UCSD-AML1 (cell line): ENCODE measurements around the gene UMPS.
A peak's percentile ranks its signal among the peaks of the same experiment; 100 is the strongest.
"Not testable (repeated sequence)": the region's sequence is repeated elsewhere in the genome, so short reads cannot be mapped to it uniquely, and the experiment has no call there.

Experiments
- DNase-seq: peaks from one replicate; lab custom pipeline; 2025; ENCODE audit not compliant: unreplicated experiment; lab: John Stamatoyannopoulos, UW

The UMPS gene

GRCh38 chr3:124777762-124778470 lies 47.7 kb downstream of the UMPS start:
- no peak for DNase-seq

DNA sequence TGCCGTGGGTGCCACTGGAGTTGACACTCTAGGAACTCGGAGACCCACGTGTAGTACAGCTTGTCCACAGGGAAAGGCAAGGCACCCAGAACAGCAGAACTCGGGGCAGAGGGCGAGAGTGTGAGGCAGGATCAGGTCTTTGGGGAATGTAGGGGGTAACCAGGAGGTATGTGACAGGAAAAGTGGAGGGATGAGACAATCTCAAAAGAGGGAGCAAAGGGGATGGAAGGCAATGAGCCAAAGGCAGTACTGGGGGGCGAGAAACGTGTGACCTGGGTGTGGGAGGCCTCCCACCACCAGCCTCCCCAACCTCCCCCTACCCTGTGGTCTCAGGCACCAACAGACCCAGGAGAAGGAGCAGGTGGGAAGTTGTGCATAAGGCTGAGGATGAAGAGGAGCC lies 48.9 kb downstream of the UMPS start:
- no peak for DNase-seq

- no peak for DNase-seq
These were observed 49.5 kb downstream of the UMPS start for GRCh38 chr3:124779751-124780191.

DNA sequence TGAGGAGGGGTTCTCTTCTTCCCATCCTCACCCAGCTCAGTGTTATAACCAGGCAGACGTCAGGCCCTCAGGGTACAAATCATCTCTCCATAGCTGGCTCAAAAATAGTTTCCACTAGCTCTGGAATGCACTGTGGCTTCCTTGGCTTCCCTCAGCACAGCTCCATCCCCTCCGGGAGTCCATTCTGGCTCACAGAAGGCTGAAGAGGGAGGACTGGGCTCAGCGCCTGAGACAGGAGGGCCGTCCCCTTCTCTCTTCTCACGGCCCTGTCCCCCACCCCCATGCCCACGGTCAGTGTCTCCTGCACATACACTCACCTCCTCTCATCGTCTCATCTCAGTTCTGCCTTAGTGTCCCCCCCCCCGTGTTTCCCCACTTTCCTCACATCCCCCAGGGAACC lies 50.1 kb downstream of the UMPS start:
- DNase-seq, result no peak

- peak; percentile 57 for DNase-seq
These were observed 50.7 kb downstream of the UMPS start for GRCh38 chr3:124780761-124781475.

DNA sequence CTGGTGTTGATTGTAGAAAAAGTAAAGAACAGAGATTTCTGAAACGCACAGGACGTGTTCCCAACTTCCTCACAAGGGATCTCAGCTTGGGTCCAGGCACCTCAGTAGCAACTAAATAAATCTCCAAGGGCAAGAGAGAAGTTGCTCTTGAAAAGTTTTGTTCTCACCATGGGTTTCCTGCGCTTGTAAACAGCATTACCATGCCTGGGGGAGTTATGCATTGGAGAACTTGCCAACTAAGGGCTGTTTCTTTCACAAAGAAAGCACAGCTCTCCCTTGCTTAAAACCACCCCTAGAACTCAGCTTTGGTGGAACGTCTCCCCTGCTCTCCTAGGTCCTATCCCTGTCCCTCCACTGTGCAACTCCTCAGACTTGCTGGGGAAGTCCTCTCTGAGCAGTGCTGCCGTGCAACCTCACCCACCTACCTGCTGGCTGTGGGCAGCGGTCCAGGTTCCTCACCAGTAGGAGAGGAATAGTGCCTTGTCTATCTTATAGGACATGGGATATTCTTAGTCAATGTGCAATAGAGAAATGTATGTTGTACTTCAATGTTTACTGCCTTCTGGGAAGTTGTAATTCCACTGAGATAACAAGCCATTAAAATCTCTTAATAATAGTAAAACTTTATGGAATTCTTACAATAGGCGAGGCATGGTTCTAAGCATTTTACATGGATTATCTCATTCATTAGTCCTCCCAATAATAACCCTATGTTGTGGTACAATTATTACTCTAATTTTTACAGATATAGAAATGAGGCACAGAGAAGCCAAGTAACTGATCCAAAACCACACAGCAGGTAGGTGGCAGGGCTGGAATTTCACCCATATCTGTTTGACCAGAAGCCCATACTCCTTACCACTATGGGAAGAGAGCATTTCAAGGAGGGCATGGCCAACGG lies 51.5 kb downstream of the UMPS start:
- no peak for DNase-seq

- not testable (repeated sequence) for DNase-seq
These were observed 52.1 kb downstream of the UMPS start for GRCh38 chr3:124782377-124782712.

- no peak for DNase-seq
These were observed 53.4 kb downstream of the UMPS start for GRCh38 chr3:124783696-124784095.

- peak; percentile 75 for DNase-seq
These were observed 54.6 kb downstream of the UMPS start for GRCh38 chr3:124784686-124785382.

- DNase-seq, result no peak
These were observed 55.7 kb downstream of the UMPS start for GRCh38 chr3:124785973-124786372.

- DNase-seq, result peak; percentile 38
These were observed 56.4 kb downstream of the UMPS start for GRCh38 chr3:124786511-124787241.

- DNase-seq, result no peak
These were observed 57.4 kb downstream of the UMPS start for GRCh38 chr3:124787476-124788195.

DNA sequence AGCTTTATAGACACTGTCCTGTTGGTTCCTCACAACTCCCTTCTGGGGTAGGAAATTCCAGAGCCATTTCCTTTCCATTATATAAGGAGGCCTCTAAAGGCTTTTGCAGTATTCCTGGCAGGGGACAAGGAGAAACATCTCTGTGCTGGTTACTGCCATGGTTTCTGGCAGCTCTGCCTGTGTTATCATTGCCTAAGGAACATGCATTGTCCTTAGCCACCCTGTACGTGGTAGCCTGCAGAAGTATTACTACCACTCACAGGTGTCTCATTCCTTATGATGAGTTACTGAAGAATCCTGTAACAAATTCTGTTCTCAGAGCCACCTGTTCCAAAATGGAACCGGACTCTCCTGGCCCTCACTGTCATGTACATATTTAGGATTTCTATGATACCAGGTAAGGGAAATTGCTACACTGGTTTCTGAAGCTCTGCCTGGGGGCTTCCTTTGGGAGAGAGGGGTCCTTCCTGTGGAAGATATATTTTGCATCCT lies 58.0 kb downstream of the UMPS start:
- no peak for DNase-seq

DNA sequence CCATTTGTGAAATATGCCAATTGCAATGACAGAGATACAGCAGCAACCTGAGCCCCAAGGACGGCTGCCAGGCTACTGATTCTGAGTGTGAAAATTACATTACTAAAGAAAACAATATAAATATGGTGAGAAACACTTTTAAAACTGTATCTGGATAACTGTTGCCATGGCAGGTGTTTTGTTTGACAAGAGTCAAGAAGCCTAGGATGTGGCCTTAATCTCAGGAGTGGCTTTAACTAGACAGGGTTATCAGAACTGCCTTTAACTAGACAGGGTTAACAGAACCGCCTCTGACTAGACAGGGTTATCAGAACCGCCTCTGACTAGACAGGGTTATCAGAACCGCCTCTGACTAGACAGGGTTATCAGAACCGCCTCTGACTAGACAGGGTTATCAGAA lies 58.9 kb downstream of the UMPS start:
- DNase-seq, result not testable (repeated sequence)

DNA sequence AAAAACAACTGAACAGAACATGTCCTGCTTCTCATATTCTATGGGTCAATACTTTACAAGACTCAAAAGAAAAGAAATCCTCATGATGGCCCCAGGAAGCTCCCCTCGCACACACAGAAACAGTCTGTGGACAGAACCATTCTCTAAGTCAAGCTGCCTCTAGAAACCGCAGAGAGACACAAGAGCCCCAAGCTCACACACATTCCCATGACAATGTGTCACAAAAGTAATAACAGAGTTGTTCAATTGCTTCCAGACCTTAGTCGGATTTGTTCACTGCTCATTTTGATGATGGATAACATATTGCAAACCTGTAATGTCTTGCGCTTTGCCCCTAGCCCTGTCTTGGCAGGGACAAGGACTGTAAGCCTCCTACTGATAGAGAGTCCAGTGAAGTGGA lies 60.9 kb downstream of the UMPS start:
- DNase-seq, result no peak

- peak; percentile 46 for DNase-seq
These were observed 61.4 kb downstream of the UMPS start for GRCh38 chr3:124791639-124792151.

DNA sequence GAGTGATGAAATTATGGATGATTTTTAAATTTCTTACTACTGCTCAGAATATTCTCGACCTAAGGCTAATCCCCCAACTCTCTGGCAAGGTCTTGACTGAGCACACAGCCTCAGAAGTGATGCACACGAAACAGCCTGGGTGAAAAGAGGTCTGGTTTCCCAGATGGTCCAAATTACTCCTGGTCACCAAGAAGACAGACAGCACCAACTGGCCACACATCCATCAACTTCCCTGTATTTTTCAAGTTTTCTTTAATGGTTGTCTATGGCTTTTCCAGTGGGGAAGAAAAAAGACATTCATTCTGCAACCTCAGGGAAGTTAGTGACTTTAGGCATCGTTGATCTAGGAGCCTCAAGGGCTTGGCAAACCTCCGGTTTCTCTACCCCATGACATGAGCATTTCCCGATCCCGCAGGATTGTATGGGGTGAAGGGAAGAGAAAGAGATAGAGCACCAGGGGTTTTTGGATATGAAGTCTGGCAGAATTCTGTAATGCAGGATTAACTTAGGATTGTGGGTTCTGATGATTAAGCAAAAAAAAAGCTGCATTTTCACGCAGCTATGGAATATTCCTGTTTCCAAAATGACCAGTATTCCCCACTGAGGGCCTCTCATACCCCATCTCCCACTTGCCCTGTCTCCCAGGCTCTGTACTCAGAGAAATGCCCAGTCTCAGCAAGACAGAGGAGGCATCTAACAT lies 62.2 kb downstream of the UMPS start:
- no peak for DNase-seq

- DNase-seq, result no peak
These were observed 62.9 kb downstream of the UMPS start for GRCh38 chr3:124793054-124793739.
